Sigmoid colon (tissue), 7 donors: Measurements from ENCODE around the gene KLHL21. TPM values are rescaled to one million over a fixed set of nuclear protein-coding genes. Genes with fewer than 3 reads are reported as not detected.
"Not testable (repeated sequence)": the region's sequence is repeated elsewhere in the genome, so short reads cannot be mapped to it uniquely, and the experiment has no call there.

ENCODE experiments used
- DNase-seq: peaks from one replicate; pipeline ENCODE4 v3.0.0-alpha.2; 2019
- H3K27ac ChIP-seq, 4 donors: fragments of 200-600 bp; sonication (generic); one replicate each; pipeline ENCODE4 v1.5.1; 2016 to 2019; ENCODE audit warnings: mild to moderate bottlenecking in 1 of 4
- H3K27me3 ChIP-seq, 3 donors: fragments of 200-600 bp; sonication (generic); one replicate each; pipeline ENCODE4 v1.5.1; 2019; ENCODE audit warnings: mild to moderate bottlenecking in 1 of 3
- H3K36me3 ChIP-seq, 4 donors: fragments of 200-600 bp; sonication (generic); one replicate each; pipeline ENCODE4 v1.5.1; 2016 to 2019
- H3K4me1 ChIP-seq, 4 donors: fragments of 200-600 bp; sonication (generic); one replicate each; pipeline ENCODE4 v1.5.1; 2017 to 2019
- H3K4me3 ChIP-seq, 4 donors: fragments of 200-600 bp; sonication (generic); one replicate each; pipeline ENCODE4 v1.5.1; 2017 to 2019; ENCODE audit warnings: mild to moderate bottlenecking in 2 of 4, moderate library complexity in 1 of 4
- H3K9me3 ChIP-seq, 4 donors: fragments of 200-600 bp in 3 of 4; sonication (generic) in 3 of 4; one replicate each; pipeline versions ENCODE4 v1.5.1 to v1.6.1; 2013 to 2019
- EP300 ChIP-seq, 4 donors: sonication (generic); formaldehyde crosslinking; IDR thresholded peaks; one replicate each; pipeline ENCODE4 v1.6.1; 2017; ENCODE audit warnings: antibody characterized with exemption in 4 of 4
- POLR2A ChIP-seq, 2 donors: fragments of 450-650 bp; IDR thresholded peaks; one replicate each; pipeline ENCODE4 v1.6.1; 2016; ENCODE audit warnings: antibody characterized with exemption in 2 of 2, mild to moderate bottlenecking in 2 of 2, moderate library complexity in 2 of 2
- POLR2AphosphoS5 ChIP-seq, 4 donors: sonication (generic); formaldehyde crosslinking; IDR thresholded peaks; one replicate each; pipeline ENCODE4 v1.6.1; 2017; ENCODE audit warnings: antibody characterized with exemption in 4 of 4
- WGBS, 2 donors: extraction: QIAGEN DNeasy Blood & Tissue Kit; methylation state at CpG; one replicate each; pipeline ENCODE4 v1.1.7; 2013; 5-methylcytosine and 5-hydroxymethylcytosine counted together
- intact Hi-C: fragments of 100-400 bp; cut with DNase I; formaldehyde crosslinking; loops from one replicate; pipeline ENCODE4 v1.15.1; 2023
- polyA plus RNA-seq, 3 donors: library from polyadenylated mRNA; stranded (reverse); fragments of 200-250 nt; gene quantifications; one replicate each; pipeline ENCODE4 v1.2.3, GENCODE V29; 2013
- total RNA-seq, 4 donors: library from RNA; depleted of rRNA; stranded (reverse); fragments of >200 nt; gene quantifications; one replicate each; pipeline ENCODE4 v1.1.0, GENCODE V29; 2016
- TF ChIP-seq, protein P1 (sequence below), 4 experiments: fragments of 450-650 bp in 3 of 4; fragments of 200-600 bp in 1 of 4; IDR thresholded peaks; one replicate each; pipeline ENCODE4 v1.5.1; 2016 to 2019; ENCODE audit warnings: antibody characterized with exemption in 4 of 4, mild to moderate bottlenecking in 3 of 4, moderate library complexity in 2 of 4
- donor health status: healthy with polysubstance abuse.
- donor health status: Bipolar disorder and iron deficiency.
- donor health status: healthy.

Gene KLHL21
- total RNA-seq (10 to 100 TPM; 54.0 to 83.6 (median 73.2) TPM), polyA plus RNA-seq (10 to 100 TPM in 1 of 3 donors, 1 to 10 TPM in 2; 4.8 to 12.0 (median 5.1) TPM)

GRCh38 chr1:6602669-6603237, at the start of gene KLHL21:
Gene KLHL21 (minus strand): TSS chr1:6602869. CDS start chr1:6602817, 52 bp downstream.
- intact Hi-C loops = loop anchor here (1.0 kb wide), 2 partner anchors 11 to 22 kb away; partner anchors contain the start of genes PHF13 and THAP3
- WGBS, 2 donors = 0 to 1% methylated on average over 84 of the region's 84 CpGs
- peak; percentile 97 for DNase-seq
- TF ChIP-seq POLR2A (IDR thresholded peaks at IDR 0.05) (peak in 1 of 2 donors; percentile 18), POLR2AphosphoS5 (IDR thresholded peaks at IDR 0.05) (peak; percentile 87 to 96 (median 95)), EP300 (IDR thresholded peaks at IDR 0.05) (no peak)
- TF ChIP-seq, protein P1, sequence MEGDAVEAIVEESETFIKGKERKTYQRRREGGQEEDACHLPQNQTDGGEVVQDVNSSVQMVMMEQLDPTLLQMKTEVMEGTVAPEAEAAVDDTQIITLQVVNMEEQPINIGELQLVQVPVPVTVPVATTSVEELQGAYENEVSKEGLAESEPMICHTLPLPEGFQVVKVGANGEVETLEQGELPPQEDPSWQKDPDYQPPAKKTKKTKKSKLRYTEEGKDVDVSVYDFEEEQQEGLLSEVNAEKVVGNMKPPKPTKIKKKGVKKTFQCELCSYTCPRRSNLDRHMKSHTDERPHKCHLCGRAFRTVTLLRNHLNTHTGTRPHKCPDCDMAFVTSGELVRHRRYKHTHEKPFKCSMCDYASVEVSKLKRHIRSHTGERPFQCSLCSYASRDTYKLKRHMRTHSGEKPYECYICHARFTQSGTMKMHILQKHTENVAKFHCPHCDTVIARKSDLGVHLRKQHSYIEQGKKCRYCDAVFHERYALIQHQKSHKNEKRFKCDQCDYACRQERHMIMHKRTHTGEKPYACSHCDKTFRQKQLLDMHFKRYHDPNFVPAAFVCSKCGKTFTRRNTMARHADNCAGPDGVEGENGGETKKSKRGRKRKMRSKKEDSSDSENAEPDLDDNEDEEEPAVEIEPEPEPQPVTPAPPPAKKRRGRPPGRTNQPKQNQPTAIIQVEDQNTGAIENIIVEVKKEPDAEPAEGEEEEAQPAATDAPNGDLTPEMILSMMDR (IDR thresholded peaks at IDR 0.05) = no peak
- Histone ChIP-seq H3K27ac (peak within 1 kb of the TSS; percentile 97 to 99 (median 98)), H3K4me3 (peak within 1 kb of the TSS; percentile 77 to 96 (median 89)), H3K36me3 (peaks cover 4 to 18% (median 15%) of the 10 kb centered on the region in 4 donors), H3K27me3 (no peaks in the 10 kb centered on the region), H3K9me3 (no peaks in the 10 kb centered on the region), H3K4me1 (peaks cover 0 to 61% (median 53%) of the 10 kb centered on the region in 4 donors)

DNA sequence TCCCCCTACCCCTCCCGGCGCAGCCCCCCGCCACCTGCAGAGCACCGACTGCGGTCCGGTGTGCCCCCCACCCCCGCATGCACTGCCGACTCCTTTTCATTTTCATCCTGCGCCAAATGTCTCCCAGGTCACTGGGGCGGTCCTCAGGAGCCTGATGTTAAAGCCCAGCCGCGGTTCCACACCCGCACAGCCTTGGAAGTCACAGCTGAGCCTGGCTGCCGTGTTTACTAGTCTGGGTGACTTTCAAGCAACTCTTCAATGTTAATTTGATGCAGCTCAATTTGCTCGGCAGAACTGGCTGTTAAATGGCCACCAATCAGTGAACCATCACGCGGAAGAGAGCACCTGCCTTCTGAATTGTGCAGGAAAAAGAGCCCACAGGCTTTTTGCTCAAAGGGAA, 49.2 kb upstream of the KLHL21 start:
- Histone ChIP-seq H3K4me3 (no peak overlapping the region), H3K36me3 (peaks cover 0 to 43% (median 22%) of the 10 kb centered on the region in 4 donors), H3K4me1 (no peaks in the 10 kb centered on the region), H3K27ac (no peak overlapping the region), H3K9me3 (no peaks in the 10 kb centered on the region), H3K27me3 (no peaks in the 10 kb centered on the region)
- TF ChIP-seq POLR2A (IDR thresholded peaks at IDR 0.05) (no peak), EP300 (IDR thresholded peaks at IDR 0.05) (no peak)
- DNase-seq = no peak
- intact Hi-C loops = no loop called here
- 87 to 92% methylated on average over 17 of the region's 17 CpGs for WGBS, 2 donors

- H3K36me3 ChIP-seq = peaks cover 4 to 58% (median 27%) of the 10 kb centered on the region in 4 donors
These were observed 45.9 kb upstream of the KLHL21 start for GRCh38 chr1:6648556-6648955.

GRCh38 chr1:6646499-6647148, 44.0 kb upstream of the KLHL21 start:
- Histone ChIP-seq H3K27ac (no peak overlapping the region), H3K36me3 (peaks cover 4 to 53% (median 23%) of the 10 kb centered on the region in 4 donors), H3K4me3 (no peak overlapping the region), H3K9me3 (no peaks in the 10 kb centered on the region), H3K27me3 (no peaks in the 10 kb centered on the region), H3K4me1 (peaks cover 0 to 3% (median 0%) of the 10 kb centered on the region in 4 donors)
- TF ChIP-seq POLR2A (IDR thresholded peaks at IDR 0.05) (no peak), POLR2AphosphoS5 (IDR thresholded peaks at IDR 0.05) (no peak), EP300 (IDR thresholded peaks at IDR 0.05) (no peak)
- TF ChIP-seq, protein P1 (IDR thresholded peaks at IDR 0.05) = peak; percentile 5 to 61 (median 48)
- WGBS, 2 donors = 64 to 69% methylated on average over 10 of the region's 10 CpGs
- intact Hi-C loops = loop anchor here (2.0 to 5.0 kb wide), 2 partner anchors 92 to 159 kb away; partner anchors contain the start of genes NOL9 and TAS1R1
- DNase-seq = no peak

More at GRCh38 chr1:6648556-6648955, 45.9 kb upstream of the KLHL21 start:
- 91 to 95% methylated on average over 6 of the region's 6 CpGs for WGBS, 2 donors
- intact Hi-C loops = loop anchor here (5.0 kb wide), 1 partner anchor 161 kb away; no protein-coding TSS in a partner anchor
- DNase-seq = no peak
- Histone ChIP-seq H3K27me3 (no peaks in the 10 kb centered on the region), H3K4me1 (peaks cover 0 to 3% (median 0%) of the 10 kb centered on the region in 4 donors), H3K4me3 (no peak overlapping the region), H3K27ac (no peak overlapping the region), H3K9me3 (no peaks in the 10 kb centered on the region)
- TF ChIP-seq EP300 (IDR thresholded peaks at IDR 0.05) = no peak
- TF ChIP-seq, protein P1 (IDR thresholded peaks at IDR 0.05) = no peak
- TF ChIP-seq POLR2AphosphoS5 (IDR thresholded peaks at IDR 0.05) = no peak
- no peak for TF ChIP-seq POLR2A (IDR thresholded peaks at IDR 0.05)

- Histone ChIP-seq H3K9me3 (no peaks in the 10 kb centered on the region), H3K4me1 (peaks cover 0 to 3% (median 0%) of the 10 kb centered on the region in 4 donors), H3K36me3 (peaks cover 4 to 55% (median 24%) of the 10 kb centered on the region in 4 donors), H3K4me3 (no peak overlapping the region), H3K27me3 (no peaks in the 10 kb centered on the region), H3K27ac (no peak overlapping the region)
- 96 to 97% methylated on average over 7 of the region's 7 CpGs for WGBS, 2 donors
- no peak for TF ChIP-seq POLR2AphosphoS5 (IDR thresholded peaks at IDR 0.05)
- no peak for TF ChIP-seq POLR2A (IDR thresholded peaks at IDR 0.05)
- TF ChIP-seq, protein P1 (IDR thresholded peaks at IDR 0.05) = no peak
- intact Hi-C loops = loop anchor here (5.0 kb wide), 1 partner anchor 158 kb away; no protein-coding TSS in a partner anchor
- DNase-seq = no peak
These were observed 42.3 kb upstream of the KLHL21 start for GRCh38 chr1:6645018-6645417.

- H3K27ac ChIP-seq, H3K27me3 ChIP-seq, DNase-seq, intact Hi-C loops, H3K4me1 ChIP-seq, H3K9me3 ChIP-seq, H3K4me3 ChIP-seq: not testable (repeated sequence)
- peaks cover 23 to 92% (median 38%) of the 10 kb centered on the region in 4 donors for H3K36me3 ChIP-seq
- 95% methylated on average over 3 of the region's 3 CpGs for whole genome bisulfite sequencing, 2 donors
These were observed 38.2 kb upstream of the KLHL21 start for GRCh38 chr1:6640867-6641266.
